Stimulated activated CD4-positive, alpha-beta T cell treated with anti-CD3 and anti-CD28 coated beads, TNF-alpha, amount 100 ng/mL, for 24 hours (primary cell): Measurements from ENCODE around the gene CNTNAP2.
A peak's percentile ranks its signal among the peaks of the same experiment; 100 is the strongest.

Experiments used
- DNase-seq, 3 experiments: peaks; one replicate each; pipeline ENCODE4 v3.0.0-alpha.2; 2020; ENCODE audit warnings: low read depth in 3 of 3

CNTNAP2 gene

DNA sequence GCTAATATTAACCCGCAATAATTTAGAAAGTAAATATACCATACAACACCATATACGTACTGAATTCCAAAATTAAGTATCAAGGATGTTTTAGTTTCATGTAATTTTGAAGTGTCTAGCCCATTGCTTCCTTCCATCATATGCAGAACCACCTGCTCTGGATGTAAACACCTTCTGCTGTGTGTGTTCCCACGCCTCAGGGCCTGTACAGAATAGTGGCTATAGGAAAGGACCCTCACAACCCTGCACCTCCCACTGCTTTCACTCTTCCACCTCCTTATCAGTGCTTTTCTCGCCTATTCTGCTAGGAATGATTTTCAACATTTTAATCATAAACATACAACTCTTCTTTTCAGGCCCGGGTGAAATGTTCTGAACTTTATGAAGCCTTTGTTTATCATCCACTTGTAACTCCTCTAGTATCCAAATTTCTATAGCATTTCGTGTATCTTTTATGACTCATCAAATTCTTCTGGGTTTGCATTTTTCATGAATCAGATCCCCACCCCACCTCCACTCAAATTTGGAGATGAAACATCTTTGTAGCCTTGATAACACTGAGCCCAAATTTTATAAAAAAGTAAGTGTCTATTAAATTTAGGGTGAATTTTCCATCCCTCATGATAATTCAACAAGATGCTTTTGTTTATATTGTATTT lies 1367.2 kb downstream of the CNTNAP2 start:
- DNase-seq: no peak

DNA sequence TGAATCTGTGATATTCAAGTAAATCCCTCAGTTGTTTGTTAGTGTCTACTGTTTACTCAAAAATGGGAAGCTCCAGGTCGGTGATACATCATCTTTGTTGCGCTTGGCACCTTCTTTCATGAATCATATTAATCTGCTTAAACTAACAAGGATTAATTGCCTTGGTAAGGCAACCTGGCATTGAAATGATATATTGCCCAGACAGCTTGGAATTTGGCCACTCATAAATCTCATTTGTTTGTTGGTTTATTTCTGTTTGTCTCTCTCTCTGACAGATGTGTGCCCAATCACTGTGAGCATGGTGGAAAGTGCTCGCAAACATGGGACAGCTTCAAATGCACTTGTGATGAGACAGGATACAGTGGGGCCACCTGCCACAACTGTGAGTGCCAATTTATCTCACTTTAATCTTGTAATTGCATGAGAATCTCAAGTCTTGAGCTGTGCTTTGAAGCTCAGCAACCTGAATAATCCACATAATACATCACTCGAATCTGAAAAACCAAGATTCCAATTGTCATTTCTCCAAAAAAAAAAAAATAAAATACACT lies 1369.1 kb downstream of the CNTNAP2 start:
- DNase-seq: no peak

DNA sequence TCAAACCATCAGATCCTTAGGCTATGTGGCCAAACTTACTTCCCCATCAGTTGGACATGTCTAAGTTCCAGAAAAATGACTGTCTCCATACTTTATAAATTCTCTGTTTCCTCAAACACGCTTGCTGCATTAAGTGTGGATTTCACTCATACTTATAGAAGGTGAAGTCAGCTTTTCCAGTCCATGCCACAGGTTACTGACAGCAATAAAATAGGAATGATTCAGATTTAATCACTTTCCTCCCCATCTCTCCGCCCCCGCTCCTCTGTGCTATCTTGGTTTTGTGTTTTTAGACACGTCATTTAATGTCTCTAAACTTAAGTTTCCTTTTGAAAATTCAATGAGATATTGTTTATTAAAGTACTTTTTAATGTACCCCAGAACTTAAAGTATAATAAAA lies 1376.0 kb downstream of the CNTNAP2 start:
- no peak for DNase-seq

DNA sequence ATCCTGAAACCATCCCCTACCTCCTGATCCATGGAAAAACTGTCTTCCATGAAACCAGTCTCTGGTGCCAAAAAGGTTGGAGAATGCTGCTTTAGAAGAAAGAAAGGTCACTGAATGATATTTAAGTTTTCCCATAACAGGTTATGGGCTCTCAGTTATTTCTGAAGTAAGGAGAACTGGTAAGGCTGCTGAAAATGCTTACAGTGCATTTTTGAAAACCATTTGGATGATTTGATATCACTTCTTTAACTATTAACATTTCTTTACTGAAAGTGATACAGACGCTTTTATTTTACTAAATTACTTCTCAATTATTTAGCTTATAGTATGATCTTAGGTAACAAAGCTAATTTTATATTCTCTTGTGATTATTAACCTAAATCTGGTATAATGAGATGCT lies 1379.6 kb downstream of the CNTNAP2 start:
- DNase-seq: no peak

DNA sequence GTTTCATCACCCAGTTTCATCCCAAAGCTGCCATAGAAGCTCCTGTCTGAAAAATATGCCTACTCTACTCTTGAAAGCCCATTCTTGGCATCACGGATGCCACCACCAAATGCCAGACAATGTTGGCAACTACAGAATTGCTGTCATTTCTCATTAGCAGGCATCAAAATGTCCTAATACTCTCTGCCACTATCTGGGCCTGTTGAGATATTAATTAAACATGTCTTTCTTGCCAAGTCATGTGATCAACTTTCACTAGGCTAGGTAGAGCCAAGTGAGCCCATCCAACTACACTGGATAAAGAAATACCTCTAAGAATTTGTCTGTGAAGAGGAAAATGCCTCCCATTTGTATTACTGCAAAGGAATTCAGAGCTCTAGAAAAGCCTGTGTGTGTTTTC lies 1380.6 kb downstream of the CNTNAP2 start:
- no peak for DNase-seq

DNA sequence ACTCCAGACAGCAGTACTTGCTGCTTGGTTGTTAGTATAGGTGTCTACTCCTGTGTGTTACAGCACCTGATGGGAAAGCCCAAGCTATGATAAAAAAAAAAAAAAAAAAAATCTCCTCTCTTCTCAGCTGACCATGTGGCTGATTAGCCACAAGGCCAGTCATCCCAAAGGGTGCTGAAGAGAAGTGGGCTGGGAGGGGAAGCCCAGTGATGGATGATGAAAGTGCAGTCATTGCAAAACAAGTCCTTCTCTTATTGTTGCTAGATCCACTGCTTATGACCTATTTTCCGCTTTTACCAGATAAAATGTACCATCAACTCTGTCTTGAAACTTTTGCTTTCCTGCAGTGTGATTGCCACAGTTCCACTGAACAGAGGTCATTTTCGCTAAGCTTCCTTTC lies 1381.5 kb downstream of the CNTNAP2 start:
- DNase-seq: no peak

DNA sequence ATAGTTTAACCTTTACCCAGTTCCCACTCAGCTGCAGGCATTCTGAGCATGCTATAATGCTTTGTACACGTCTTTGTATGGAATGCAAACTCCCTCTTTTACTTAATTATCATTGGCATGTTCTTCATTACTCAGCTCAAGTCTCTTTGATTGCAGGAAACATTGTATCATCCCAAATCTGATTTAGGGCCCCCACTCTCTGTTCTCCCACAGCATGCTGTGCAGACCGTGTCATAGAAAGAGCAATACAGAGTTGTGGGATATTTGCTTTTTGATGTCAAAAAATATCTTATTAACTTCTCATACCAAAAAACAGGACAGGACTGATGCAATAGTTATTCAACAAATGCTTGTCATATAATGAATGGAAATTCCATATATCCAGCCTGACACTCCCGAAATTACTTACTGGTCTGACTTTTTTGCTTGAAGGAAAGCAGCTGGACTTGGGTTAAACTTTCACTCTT lies 1392.5 kb downstream of the CNTNAP2 start:
- no peak for DNase-seq

GRCh38 chr7:147509541-147510200 lies 1393.1 kb downstream of the CNTNAP2 start:
- DNase-seq: no peak

- no peak for DNase-seq
Measured at GRCh38 chr7:147510201-147510542, 1393.6 kb downstream of the CNTNAP2 start.

GRCh38 chr7:147510923-147511322 lies 1394.3 kb downstream of the CNTNAP2 start:
- DNase-seq: no peak

GRCh38 chr7:147513451-147513850 lies 1396.8 kb downstream of the CNTNAP2 start:
- DNase-seq: no peak

- DNase-seq: no peak
Measured at GRCh38 chr7:147516391-147516790, 1399.8 kb downstream of the CNTNAP2 start.

DNA sequence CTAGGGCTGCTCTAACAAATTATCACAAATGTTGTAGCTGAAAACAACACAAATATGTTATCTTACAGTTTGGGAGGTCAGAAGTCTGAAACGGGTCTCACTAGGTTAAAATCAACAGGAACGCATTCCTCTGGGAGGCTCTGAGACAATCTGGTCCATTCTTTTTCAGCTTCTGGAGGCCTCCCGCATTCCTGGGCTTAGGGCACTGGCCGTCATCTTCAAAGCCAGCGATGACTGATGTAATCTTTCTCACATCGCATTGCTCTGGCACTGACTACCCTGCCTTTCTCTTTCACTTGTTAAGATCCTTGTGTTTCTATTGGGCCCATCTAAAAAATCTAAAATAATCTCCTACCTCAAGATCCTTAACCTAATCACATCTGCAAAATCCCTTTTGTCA lies 1402.5 kb downstream of the CNTNAP2 start:
- no peak for DNase-seq

DNA sequence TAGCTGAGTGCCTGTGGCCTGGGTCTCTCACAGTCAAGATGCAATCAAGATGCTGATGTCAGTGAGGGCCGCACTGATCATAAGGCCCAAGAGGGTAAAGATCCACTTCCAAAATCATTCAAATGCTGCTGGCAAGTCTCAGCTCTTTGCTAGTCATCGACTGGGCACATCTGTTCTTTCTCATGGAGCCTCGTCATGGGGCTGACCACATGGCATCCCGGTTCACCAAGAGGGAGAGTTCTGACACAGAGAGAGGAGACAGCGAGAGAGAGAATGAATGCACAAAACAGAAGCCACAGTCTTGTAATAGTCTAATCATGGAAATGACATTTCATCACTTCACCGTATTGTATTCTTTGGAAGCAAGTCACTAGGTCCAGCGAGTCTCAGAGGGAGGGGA lies 1406.5 kb downstream of the CNTNAP2 start:
- DNase-seq: no peak

GRCh38 chr7:147524726-147525250 lies 1408.2 kb downstream of the CNTNAP2 start:
- DNase-seq: no peak

GRCh38 chr7:147525325-147525724 lies 1408.7 kb downstream of the CNTNAP2 start:
- no peak for DNase-seq

DNA sequence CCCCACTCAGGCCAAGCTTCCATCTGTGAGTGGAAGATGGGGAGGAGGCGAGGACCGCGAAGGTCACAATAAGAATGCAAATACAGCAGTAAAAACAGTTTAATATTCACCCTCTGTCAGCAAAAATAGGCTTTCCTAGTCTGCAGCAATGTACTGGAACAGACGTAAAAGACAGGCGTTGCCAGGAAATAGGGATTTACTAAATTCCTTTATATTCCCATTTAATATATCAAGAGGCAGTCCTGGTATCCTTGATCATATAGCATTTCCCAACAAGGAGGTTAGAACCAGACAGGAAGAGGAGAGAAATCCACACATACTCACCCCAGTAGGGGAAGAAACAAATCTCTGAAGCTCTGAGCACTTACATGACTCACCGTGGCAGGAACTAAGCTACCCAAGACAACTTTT lies 1419.1 kb downstream of the CNTNAP2 start:
- DNase-seq: no peak

DNA sequence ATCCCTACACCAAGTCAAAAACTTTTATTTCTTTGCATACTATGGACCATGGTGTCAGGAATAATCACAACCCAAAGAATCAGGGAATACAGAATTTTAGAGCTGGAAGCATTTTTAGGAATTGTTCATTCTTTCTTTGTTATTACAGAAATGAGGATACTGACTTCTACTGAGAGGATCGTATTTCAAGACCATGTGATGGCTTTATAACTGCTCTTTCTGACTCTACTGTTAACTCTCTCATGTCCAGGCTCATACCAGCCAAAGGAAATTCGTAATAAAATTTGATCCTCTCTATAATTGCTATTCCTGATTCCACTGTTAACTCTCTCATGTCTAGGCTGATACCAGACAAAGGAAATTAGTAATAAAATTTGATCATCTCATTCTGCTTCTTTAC lies 1423.1 kb downstream of the CNTNAP2 start:
- DNase-seq: no peak

GRCh38 chr7:147540743-147541142 lies 1424.1 kb downstream of the CNTNAP2 start:
- DNase-seq: no peak

DNA sequence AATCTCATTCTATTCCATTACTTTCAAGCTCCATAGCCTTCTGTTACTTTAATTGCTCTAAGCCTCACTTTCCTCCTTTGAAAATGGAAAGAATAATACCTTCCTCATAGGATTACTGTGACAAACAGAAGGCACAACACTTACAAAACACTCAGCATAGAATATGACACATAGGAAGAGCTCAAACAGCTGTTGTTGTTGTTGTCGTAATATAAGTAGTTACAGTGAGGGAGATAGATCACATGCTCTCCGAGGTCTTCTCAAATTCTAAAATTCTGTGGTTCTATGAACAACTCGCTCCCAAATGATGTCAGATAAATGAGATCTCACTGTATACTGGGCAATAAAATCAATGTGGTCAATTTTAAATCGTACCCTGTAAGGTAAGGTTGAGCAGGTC lies 1424.7 kb downstream of the CNTNAP2 start:
- DNase-seq: no peak

DNA sequence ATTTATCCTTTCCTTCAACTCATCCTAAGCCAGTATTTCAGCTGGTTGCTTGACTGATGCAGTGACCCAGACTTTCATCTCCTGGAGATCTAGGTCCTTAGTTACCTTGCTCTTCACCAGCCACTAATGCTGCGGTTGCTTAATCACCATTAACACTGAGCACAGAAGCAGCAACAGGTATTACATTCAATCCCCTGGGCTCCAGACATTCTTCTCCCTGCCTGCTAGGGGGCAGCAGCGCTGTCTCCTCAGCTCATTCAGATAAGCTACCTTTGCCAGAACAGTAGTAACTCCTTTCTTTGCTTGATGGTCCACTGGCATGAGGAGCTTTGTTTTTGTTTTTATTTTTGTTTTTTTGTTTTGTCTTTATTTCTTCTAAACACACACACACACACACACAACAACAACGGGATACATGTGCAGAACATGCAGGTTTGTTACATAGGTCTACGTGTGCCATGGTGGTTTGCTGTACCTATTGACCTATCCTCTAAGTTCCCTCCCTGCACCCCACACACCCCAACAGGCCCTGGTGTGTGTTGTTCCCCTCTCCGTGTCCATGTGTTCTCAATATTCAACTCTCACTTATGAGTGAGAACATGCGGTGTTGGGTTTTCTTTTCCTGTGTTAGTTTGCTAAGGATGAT lies 1430.8 kb downstream of the CNTNAP2 start:
- DNase-seq: peak in 1 of 3 experiments; percentile 0

GRCh38 chr7:147556317-147556716 lies 1439.7 kb downstream of the CNTNAP2 start:
- no peak for DNase-seq

GRCh38 chr7:147563669-147564068 lies 1447.1 kb downstream of the CNTNAP2 start:
- DNase-seq: no peak
